Upper lobe of left lung (tissue), 6 donors: ENCODE results near the gene GMCL2. TPM values are rescaled to one million over a fixed set of nuclear protein-coding genes. Genes with fewer than 3 reads are reported as not detected.
A peak's percentile ranks its signal among the peaks of the same experiment; 100 is the strongest.

Source experiments
- ATAC-seq, 2 donors: fragments of 200-7000 bp; cut with Tn5 transposase; one replicate each; pipeline ENCODE4 v1.9.1; 2022; ENCODE audit warnings: mild to moderate bottlenecking in 2 of 2, moderate library complexity in 2 of 2; ENCODE audit not compliant: low FRiP score in 2 of 2
- DNase-seq, 2 donors: peaks; one replicate each; pipeline ENCODE4 v3.0.0-alpha.2; 2019 to 2020
- H3K27ac ChIP-seq, 4 donors: fragments of 200-600 bp; sonication (generic); one replicate each; pipeline ENCODE4 v1.5.1; 2016 to 2019
- H3K27me3 ChIP-seq, 4 donors: fragments of 200-600 bp; sonication (generic); one replicate each; pipeline ENCODE4 v1.5.1; 2017 to 2019
- H3K36me3 ChIP-seq, 4 donors: fragments of 200-600 bp; sonication (generic); one replicate each; pipeline ENCODE4 v1.5.1; 2016 to 2019
- H3K4me1 ChIP-seq, 4 donors: fragments of 200-600 bp; sonication (generic); one replicate each; pipeline ENCODE4 v1.5.1; 2018 to 2019
- H3K4me3 ChIP-seq, 4 donors: fragments of 200-600 bp; sonication (generic); one replicate each; pipeline ENCODE4 v1.5.1; 2017 to 2019; ENCODE audit warnings: mild to moderate bottlenecking in 2 of 4, moderate library complexity in 1 of 4
- H3K9me3 ChIP-seq, 4 donors: fragments of 200-600 bp; sonication (generic); one replicate each; pipeline ENCODE4 v1.5.1; 2018 to 2019
- CTCF ChIP-seq, 6 experiments: fragments of 450-650 bp in 4 of 6; fragments of 200-600 bp in 2 of 6; sonication (generic) in 2 of 6; IDR thresholded peaks; one replicate each; pipeline ENCODE4 v1.5.1; 2016 to 2019; ENCODE audit warnings: antibody characterized with exemption in 6 of 6
- EP300 ChIP-seq, 4 donors: sonication (generic); formaldehyde crosslinking; IDR thresholded peaks; one replicate each; pipeline ENCODE4 v1.5.1; 2017; ENCODE audit warnings: antibody characterized with exemption in 4 of 4, control low read depth in 2 of 4
- POLR2A ChIP-seq, 4 donors: fragments of 450-650 bp; IDR thresholded peaks; one replicate each; pipeline ENCODE4 v1.5.1; 2016 to 2017; ENCODE audit warnings: antibody characterized with exemption in 4 of 4, mild to moderate bottlenecking in 2 of 4
- POLR2AphosphoS5 ChIP-seq, 2 donors: sonication (generic); formaldehyde crosslinking; IDR thresholded peaks; one replicate each; pipeline ENCODE4 v1.5.1; 2017; ENCODE audit warnings: antibody characterized with exemption in 2 of 2
- WGBS, 2 donors: methylation state at CpG; one replicate each; pipeline ENCODE4 v1.1.5; 2017 to 2018; 5-methylcytosine and 5-hydroxymethylcytosine counted together
- total RNA-seq, 6 donors: library from RNA; depleted of rRNA in 4 of 6; stranded (reverse); fragments of >200 nt in 4 of 6; gene quantifications; one replicate each; pipeline versions ENCODE4 v1.1.0 to v1.2.1, GENCODE V29; 2016 to 2021
- donor health status: DM: no; HTN: no; CAD: no; lungs with moderate emphysema.
- donor health status: DM: no; HTN: yes; CAD: no; lungs with severe emphysema.

The GMCL2 gene
- total RNA-seq, 6 donors from 2014 or later, result not detected

- Histone ChIP-seq H3K9me3 (no peaks in the 10 kb centered on the region), H3K36me3 (peaks cover 23 to 87% (median 55%) of the 10 kb centered on the region in 4 donors), H3K4me1 (no peaks in the 10 kb centered on the region), H3K27me3 (no peaks in the 10 kb centered on the region), H3K27ac (no peak overlapping the region), H3K4me3 (no peak overlapping the region)
- WGBS, 2 donors, result 93 to 97% methylated on average over 17 to 20 of the region's 20 CpGs
- DNase-seq, result peak in 1 of 2 donors; percentile 58
- no peak for TF ChIP-seq POLR2A (IDR thresholded peaks at IDR 0.05)
- no peak for TF ChIP-seq POLR2AphosphoS5 (IDR thresholded peaks at IDR 0.05)
- no peak for TF ChIP-seq EP300 (IDR thresholded peaks at IDR 0.05)
- TF ChIP-seq CTCF (IDR thresholded peaks at IDR 0.05), result no peak
- ATAC-seq, result no peak
Measured at GRCh38 chr5:178142642-178143041, 44.5 kb downstream of the GMCL2 start.

DNA sequence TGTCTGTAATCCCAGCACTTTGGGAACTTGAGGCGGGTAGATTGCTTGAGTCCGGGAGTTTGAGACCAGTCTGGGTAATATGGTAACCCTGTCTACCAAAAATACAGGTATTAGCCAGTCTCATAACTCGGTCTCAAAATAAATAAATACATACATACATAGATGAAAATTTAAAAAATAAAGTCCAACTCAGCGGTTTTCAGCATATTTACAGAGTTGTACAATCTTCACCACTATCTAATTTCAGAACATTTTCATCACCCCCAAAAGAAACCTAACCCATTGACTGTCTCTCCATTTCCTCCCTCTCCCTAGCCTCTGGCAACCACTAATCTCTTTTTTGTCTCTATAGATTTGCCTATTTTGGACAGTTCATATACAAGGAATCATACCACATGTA is 45.6 kb downstream of the GMCL2 start:
- Histone ChIP-seq H3K9me3 (no peaks in the 10 kb centered on the region), H3K27ac (no peak overlapping the region), H3K27me3 (no peaks in the 10 kb centered on the region), H3K4me3 (no peak overlapping the region), H3K36me3 (peaks cover 13 to 83% (median 47%) of the 10 kb centered on the region in 4 donors), H3K4me1 (no peaks in the 10 kb centered on the region)
- DNase-seq, result no peak
- ATAC-seq, result no peak
- WGBS, 2 donors, result 97 to 99% methylated on average over 4 of the region's 4 CpGs
- no peak for TF ChIP-seq POLR2AphosphoS5 (IDR thresholded peaks at IDR 0.05)
- TF ChIP-seq POLR2A (IDR thresholded peaks at IDR 0.05), result no peak
- no peak for TF ChIP-seq EP300 (IDR thresholded peaks at IDR 0.05)
- no peak for TF ChIP-seq CTCF (IDR thresholded peaks at IDR 0.05)

DNA sequence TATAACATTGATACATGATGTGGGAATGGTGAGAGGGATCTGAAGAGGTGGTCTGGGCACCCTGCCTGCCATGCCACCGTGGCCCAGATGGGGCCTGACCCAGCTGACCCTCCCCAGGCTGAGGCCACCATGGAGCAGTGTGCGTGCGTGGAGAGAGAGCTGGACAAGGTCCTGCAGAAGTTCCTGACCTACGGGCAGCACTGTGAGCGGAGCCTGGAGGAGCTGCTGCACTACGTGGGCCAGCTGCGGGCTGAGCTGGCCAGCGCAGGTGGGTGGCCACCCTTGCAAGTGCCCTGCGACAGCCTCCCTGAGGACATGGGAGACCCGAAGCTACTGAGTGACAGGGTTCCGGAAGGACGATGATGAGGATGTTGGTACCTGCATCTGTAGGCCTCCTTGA is 49.2 kb downstream of the GMCL2 start:
- 92 to 93% methylated on average over 12 of the region's 12 CpGs for WGBS, 2 donors
- DNase-seq, result peak in 1 of 2 donors; percentile 56
- no peaks in the 10 kb centered on the region for H3K27me3 ChIP-seq
- no peaks in the 10 kb centered on the region for H3K4me1 ChIP-seq
- no peak overlapping the region for H3K4me3 ChIP-seq
- no peaks in the 10 kb centered on the region for H3K9me3 ChIP-seq
- peak in 1 of 2 donors; percentile 28 for ATAC-seq
- TF ChIP-seq CTCF (IDR thresholded peaks at IDR 0.05), result no peak
- TF ChIP-seq POLR2A (IDR thresholded peaks at IDR 0.05), result no peak
- TF ChIP-seq EP300 (IDR thresholded peaks at IDR 0.05), result no peak
- no peak for TF ChIP-seq POLR2AphosphoS5 (IDR thresholded peaks at IDR 0.05)
- no peak overlapping the region for H3K27ac ChIP-seq
- peaks cover 12 to 73% (median 26%) of the 10 kb centered on the region in 4 donors for H3K36me3 ChIP-seq

DNA sequence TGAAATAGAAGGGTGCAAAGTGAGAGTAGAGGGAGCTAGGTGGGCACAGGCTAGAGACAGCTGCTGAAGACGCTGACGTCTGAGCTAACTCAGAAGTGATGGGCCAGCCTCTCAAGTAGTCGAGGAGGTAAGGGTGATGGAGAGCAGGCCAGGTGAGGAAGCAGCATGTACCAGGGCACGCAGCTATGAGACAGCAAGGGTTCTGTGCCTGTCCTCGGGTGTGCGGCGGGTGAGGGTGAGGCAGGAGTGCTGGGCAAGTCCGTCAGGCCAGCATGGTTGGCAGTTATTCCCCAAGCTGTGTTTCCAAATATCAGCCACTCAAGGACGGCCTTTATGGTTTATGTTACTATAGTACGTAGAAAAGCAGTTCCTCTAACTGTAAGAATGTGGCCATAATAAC is 50.2 kb downstream of the GMCL2 start:
- peaks cover 3 to 65% (median 17%) of the 10 kb centered on the region in 4 donors for H3K36me3 ChIP-seq
- WGBS, 2 donors, result 88 to 89% methylated on average over 10 of the region's 10 CpGs

More for the DNA sequence above, 50.2 kb downstream of the GMCL2 start:
- Histone ChIP-seq H3K27me3 (no peaks in the 10 kb centered on the region), H3K27ac (no peak overlapping the region), H3K4me3 (no peak overlapping the region), H3K9me3 (no peaks in the 10 kb centered on the region), H3K4me1 (peaks cover 1 to 5% (median 4%) of the 10 kb centered on the region in 4 donors)
- DNase-seq, result no peak
- no peak for ATAC-seq
- no peak for TF ChIP-seq POLR2A (IDR thresholded peaks at IDR 0.05)
- TF ChIP-seq CTCF (IDR thresholded peaks at IDR 0.05), result no peak
- TF ChIP-seq EP300 (IDR thresholded peaks at IDR 0.05), result no peak
- no peak for TF ChIP-seq POLR2AphosphoS5 (IDR thresholded peaks at IDR 0.05)

Other genes starting within 250 kb of the GMCL2 start
- gene PROP1, start 191.1 kb downstream of the GMCL2 start, total RNA-seq, result not detected
- 10 to 100 TPM in 2 of 6 donors, 1 to 10 TPM in 4; 3.2 to 12.6 (median 5.8) TPM for gene N4BP3, start 73.8 kb downstream of the GMCL2 start, total RNA-seq
- gene RMND5B, start 56.4 kb downstream of the GMCL2 start, total RNA-seq, result 10 to 100 TPM; 36.2 to 70.2 (median 46.0) TPM
- 100 to 1,000 TPM in 2 of 6 donors, 10 to 100 TPM in 4; 61.0 to 117 (median 86.9) TPM for gene NHP2, start 33.5 kb downstream of the GMCL2 start, total RNA-seq
- 100 to 1,000 TPM in 3 of 6 donors, 10 to 100 TPM in 3; 61.8 to 133 (median 97.7) TPM for gene HNRNPAB, start 17.2 kb upstream of the GMCL2 start, total RNA-seq
- gene PHYKPL, start 45.4 kb upstream of the GMCL2 start, total RNA-seq, result 100 to 1,000 TPM in 2 of 6 donors, 10 to 100 TPM in 4; 61.0 to 237 (median 91.9) TPM